Stimulated activated CD8-positive, alpha-beta memory T cell treated with anti-CD3 and anti-CD28 coated beads, Interleukin-12 subunit alpha, Interleukin-12 subunit beta, amount 100 ng/mL, for 24 hours (primary cell): ENCODE data around the gene TANK.
A peak's percentile ranks its signal among the peaks of the same experiment; 100 is the strongest.
"Not testable (repeated sequence)": the region's sequence is repeated elsewhere in the genome, so short reads cannot be mapped to it uniquely, and the experiment has no call there.

Source experiments
- DNase-seq: peaks from one replicate; pipeline ENCODE4 v3.0.0-alpha.2; 2020; ENCODE audit errors: extremely low read depth

TANK gene, protein sequence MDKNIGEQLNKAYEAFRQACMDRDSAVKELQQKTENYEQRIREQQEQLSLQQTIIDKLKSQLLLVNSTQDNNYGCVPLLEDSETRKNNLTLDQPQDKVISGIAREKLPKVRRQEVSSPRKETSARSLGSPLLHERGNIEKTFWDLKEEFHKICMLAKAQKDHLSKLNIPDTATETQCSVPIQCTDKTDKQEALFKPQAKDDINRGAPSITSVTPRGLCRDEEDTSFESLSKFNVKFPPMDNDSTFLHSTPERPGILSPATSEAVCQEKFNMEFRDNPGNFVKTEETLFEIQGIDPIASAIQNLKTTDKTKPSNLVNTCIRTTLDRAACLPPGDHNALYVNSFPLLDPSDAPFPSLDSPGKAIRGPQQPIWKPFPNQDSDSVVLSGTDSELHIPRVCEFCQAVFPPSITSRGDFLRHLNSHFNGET

GRCh38 chr2:161160226-161161073 lies at the start of gene TANK:
TSS of gene TANK (plus strand) at chr2:161160428. CDS start at chr2:161179663, 19,235 bp downstream.
- peak; percentile 66 for DNase-seq

DNA sequence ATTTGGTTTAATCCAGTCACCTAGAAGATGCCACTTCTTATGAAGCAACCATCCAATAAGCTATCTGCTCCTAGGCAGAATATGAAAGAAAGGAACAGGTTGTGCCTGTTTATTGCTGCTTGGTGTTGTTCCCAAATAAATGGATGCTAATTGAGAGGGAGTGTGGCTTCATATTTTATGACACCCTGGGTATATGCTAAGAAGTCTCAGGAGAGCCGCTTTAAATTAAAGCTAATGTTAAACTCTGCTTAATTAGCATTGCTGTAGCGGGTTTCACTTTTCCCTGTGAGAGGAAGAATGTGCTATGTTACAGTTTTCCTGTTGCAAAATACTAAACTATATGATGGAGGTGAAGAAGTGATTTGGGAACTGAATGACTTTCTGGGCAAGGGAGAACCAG lies 48.7 kb upstream of the TANK start:
- no peak for DNase-seq

- no peak for DNase-seq
These were observed 47.3 kb upstream of the TANK start for GRCh38 chr2:161112908-161113307.

DNA sequence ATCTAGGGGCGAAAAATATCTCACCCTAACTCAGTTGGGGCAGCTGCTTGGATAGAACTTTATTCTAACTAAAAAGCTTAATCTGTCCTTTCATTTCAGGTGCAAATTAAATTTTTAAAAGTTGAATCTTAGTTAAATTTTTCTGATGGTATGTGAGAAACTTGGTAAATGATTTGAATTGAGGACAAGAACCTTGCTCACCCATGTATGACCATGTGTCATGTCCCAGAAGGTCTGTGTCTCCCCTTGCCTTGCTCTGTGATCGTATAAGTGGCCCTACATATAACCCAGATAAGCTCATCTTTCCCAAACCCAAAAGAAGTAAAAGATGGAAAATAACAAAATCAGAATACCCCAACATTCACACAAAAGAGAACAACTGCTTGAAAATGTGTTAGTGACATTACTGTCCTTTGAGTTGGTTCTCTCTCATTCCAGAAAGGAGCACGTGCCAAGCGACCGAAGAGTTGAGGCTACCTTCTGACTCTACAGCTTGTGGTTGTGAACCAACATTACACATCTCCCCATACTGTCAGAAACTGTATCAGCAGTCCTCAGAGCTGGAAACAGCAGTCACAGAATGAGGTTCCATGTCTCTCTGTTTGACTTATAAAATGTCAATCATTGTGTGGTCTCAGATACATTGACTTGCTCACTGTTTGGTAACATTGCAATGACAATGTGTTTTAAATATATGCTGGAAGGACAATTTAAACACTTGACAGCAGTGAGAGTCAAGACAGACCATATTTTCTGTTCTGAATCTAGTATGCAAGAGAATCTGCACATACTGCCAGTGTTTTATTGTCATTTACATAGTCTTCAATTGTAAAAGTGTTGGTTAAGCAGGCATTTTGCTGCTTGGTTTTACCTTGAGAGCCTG lies 46.3 kb upstream of the TANK start:
- no peak for DNase-seq

DNA sequence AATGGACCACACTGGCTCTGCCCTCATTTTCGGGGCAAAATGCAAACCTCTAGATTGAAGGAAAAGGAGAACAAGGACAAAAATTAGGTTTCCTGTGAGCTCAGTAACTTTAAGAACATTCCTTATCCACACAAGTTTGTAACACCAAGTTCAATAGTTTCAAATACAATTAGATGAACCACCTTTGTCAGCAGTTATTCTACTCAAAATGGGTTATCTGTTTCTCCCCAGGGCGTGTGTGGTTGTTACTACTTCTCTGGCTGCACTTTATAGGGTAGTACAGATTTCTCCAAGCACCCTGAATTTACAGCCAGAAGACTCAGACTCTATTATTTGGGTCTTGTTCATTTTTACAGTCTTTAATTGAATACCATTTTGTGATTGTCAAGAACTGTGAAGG lies 45.0 kb upstream of the TANK start:
- no peak for DNase-seq

DNA sequence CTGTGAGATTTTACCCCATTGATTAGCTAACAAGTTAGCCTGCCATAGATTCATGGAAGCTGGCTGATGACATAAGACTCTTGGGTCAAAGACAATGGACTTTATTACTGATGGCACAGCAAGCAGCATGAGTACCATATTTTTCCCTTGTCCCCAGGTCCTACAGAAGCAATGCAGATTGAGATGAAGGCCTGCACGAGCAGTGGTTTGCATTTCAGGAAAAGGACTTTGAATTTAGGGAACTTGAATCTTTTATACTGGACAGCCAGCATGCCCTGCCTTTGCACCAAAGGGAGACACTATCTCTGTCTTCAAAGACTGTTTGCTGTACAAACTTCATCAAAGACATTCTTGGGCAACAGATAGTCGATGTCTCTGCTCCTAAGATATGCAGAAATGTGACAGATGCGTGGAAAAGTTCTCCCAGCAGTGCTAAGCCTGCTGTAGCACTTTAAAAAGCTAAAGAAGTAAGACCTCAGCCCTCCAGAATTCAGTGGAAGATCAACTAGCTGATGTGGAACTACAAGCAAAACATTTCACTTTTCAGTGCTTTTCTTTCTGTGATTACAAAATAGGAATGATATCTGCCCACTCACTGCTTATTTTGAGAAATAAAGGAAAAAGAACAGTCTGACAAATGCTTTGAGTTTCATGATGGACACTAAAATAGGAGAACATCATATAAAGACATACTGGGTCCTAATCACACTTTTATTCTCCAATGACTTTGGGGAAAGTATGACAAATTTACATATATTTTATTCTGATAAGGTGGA lies 44.4 kb upstream of the TANK start:
- DNase-seq = no peak

DNA sequence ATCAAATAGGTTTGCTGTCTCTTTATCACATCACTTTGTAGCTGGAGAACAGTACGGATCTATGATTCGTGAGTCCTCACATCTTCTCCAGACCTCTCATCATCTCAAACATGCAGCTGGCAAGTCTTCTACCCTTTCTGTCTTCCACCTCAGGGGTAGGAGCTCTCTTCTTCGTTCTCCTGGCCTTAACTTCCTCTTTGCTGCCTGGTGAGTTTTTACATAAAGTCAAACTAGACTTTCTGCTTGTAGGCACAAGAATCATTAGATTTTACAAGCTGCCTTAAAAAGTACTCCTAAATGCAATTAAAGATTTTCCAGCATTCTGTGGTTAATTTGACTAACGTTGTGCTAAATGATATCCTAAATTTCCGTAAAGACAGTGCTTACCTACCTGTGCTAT lies 43.7 kb upstream of the TANK start:
- DNase-seq = no peak

GRCh38 chr2:161117506-161117905 lies 42.7 kb upstream of the TANK start:
- DNase-seq = no peak

GRCh38 chr2:161118722-161119121 lies 41.5 kb upstream of the TANK start:
- DNase-seq = no peak

DNA sequence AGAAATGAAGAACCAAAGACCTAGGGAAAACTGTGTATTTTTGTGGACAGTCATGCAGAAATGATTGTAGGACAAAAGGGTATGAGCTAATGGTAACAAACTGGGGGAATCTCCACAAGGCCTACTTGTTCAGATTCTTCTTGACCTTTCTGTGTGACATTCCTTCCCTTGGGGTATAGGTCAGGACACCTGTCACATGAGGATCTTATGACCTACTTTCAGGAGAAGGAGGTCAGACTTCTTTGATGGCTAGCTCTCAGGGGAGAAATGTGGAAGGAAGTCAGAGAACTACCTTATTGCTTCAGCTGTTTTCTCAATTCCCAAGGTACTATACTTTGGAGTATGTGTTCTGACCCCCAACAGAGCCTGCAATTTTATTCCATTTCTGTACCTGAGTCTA lies 40.7 kb upstream of the TANK start:
- DNase-seq = no peak

DNA sequence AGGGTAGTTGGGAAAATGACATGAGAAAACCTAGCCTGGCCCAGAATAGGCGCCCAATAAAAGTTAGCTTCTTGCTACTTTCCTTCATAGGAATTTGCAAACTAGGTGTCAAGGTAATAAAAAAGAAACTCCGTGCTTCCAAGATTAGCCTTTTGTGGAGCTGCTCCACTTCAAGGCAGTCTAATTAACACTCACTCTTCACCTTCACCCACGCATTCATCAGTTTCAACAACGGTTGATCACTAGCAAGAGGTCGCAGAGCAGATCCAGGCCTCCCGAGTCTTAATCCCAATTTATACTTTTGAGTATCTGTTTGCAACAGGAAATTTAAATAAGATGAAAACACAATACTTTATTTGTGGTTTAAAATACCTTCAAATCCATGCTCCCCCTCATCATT lies 39.5 kb upstream of the TANK start:
- DNase-seq = no peak

GRCh38 chr2:161121622-161122021 lies 38.6 kb upstream of the TANK start:
- no peak for DNase-seq

DNA sequence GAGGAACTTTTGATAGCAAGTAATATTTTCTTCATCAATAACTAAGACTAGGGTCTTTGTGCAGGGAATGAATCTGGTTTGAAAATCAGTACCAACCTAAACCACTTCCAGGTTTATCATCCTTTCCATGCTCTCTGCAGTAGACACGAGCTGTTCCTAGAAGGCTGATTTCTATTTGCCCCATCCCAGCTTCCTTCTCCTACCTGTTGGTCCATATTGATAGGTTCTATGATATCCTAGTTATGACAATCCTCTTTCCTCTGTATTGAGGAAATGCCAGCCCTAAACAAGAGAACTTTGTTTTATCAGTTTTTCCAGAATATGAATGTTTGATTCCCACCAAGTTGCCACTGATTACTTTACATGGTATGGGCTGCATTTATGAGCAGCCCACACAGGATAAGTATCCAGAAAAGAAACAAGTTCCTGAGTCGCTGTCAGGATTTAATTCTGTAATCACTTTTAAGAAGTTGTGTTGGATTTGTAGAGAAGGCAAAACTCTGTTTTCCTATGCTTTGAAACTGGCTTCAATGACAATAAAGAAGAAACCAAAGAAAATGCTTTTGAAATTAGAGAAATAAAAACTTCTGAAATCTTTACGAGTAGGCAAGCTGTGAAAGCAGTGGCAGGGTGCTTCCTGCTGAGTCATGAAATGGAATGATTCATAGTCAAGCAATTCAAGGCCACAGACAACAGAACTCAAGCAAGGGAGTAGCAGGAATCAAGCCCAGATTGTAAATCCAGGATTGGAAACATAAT lies 37.3 kb upstream of the TANK start:
- no peak for DNase-seq

DNA sequence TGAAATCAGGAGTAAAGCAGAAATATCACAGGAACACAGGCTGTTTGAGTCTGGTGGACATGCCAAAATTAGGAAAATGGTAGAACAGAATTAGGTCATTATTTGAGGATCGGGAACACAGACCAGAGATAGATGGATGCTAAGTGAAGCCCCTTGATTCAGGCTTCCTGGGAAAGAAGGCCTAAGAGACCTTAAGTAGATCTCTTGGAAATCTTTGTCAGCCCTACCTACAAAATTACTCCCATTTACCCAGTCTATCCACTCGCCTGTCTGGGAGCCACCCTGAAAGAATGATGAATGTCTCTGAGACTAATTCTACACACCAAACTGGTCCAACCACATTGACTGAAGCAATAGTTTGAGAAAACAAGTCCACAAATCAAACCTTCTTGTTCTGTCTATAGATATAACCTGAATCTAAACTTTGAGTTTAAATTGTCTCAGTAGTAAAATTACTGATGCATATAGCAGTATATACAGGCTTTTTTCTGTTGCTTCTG lies 36.6 kb upstream of the TANK start:
- DNase-seq = no peak

GRCh38 chr2:161124201-161124600 lies 36.0 kb upstream of the TANK start:
- no peak for DNase-seq

- DNase-seq = no peak
These were observed 31.3 kb upstream of the TANK start for GRCh38 chr2:161128885-161129284.

DNA sequence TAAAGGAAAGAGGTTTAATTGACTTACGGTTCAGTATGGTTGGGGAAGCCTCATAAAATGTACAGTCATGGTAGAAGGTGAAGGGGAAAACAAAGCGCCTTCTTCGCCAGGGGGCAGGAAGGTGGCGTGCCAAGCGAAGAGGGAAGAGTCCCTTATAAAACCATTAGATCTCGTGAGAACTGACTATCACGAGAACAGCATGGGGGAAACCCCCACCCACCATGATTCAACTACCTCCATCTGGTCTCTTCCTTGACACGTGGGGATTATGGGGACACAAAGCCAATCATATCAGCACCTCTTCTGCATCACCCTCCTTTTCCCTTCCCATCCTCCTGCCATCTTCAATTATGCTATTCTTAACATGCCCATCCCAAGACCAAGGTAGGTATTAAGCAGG lies 29.9 kb upstream of the TANK start:
- DNase-seq = no peak

GRCh38 chr2:161131074-161131680 lies 29.1 kb upstream of the TANK start:
- no peak for DNase-seq

GRCh38 chr2:161131804-161132203 lies 28.4 kb upstream of the TANK start:
- no peak for DNase-seq

GRCh38 chr2:161132384-161132783 lies 27.8 kb upstream of the TANK start:
- DNase-seq = not testable (repeated sequence)
